Kidney epithelial cell (primary cell): ENCODE results near the gene PPP2R2C. TPM values are rescaled to one million over a fixed set of nuclear protein-coding genes. Genes with fewer than 3 reads are reported as not detected.

Experiments used
- DNase-seq: peaks from one replicate; pipeline ENCODE4 v3.0.0-alpha.2; 2010; ENCODE audit warnings: low read depth
- H3K27me3 ChIP-seq: 2 replicates; pipeline ENCODE4 v1.6.0; 2011; ENCODE audit warnings: low read length; ENCODE audit not compliant: control insufficient read depth, insufficient read depth
- H3K36me3 ChIP-seq: 2 replicates; pipeline ENCODE4 v1.5.1; 2011; ENCODE audit warnings: low read length; ENCODE audit not compliant: control insufficient read depth, insufficient read depth
- H3K4me3 ChIP-seq: 2 replicates; pipeline ENCODE4 v1.5.1; 2011; ENCODE audit warnings: low read depth, mild to moderate bottlenecking, control low read depth, low read length
- total RNA-seq: library from RNA; depleted of rRNA; stranded (reverse); fragments of >200 nt; gene quantifications from 2 replicates; pipeline ENCODE4 v1.2.3, GENCODE V29; 2015
- TF ChIP-seq, protein P1 (sequence below): IDR thresholded peaks from 2 replicates; pipeline ENCODE4 v1.5.1; 2011; ENCODE audit warnings: mild to moderate bottlenecking, moderate library complexity, low read length, control low read depth, inconsistent platforms; ENCODE audit not compliant: insufficient read depth, poor library complexity, severe bottlenecking

The PPP2R2C gene
- total RNA-seq, 1 donor from 2014 or later, result not detected

DNA sequence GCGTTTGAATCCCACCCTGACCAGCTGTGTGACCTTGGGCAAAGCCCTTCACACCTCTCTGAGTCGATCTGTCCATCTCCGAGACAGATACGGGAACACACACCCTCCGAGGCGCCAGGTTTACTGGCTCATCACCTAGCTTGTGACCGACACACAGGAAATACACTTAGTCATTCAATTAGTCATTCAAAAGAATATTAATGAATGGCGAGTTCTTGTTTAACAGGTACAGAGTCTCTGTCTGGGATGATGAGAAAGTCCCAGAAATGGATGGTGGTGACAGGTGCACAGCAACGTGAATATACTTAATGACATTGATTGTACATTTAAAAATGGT lies 80.6 kb downstream of the PPP2R2C start:
- Histone ChIP-seq H3K4me3 (no peak overlapping the region), H3K36me3 (no peaks in the 10 kb centered on the region), H3K27me3 (peaks cover 6% of the 10 kb centered on the region)
- TF ChIP-seq, protein P1, sequence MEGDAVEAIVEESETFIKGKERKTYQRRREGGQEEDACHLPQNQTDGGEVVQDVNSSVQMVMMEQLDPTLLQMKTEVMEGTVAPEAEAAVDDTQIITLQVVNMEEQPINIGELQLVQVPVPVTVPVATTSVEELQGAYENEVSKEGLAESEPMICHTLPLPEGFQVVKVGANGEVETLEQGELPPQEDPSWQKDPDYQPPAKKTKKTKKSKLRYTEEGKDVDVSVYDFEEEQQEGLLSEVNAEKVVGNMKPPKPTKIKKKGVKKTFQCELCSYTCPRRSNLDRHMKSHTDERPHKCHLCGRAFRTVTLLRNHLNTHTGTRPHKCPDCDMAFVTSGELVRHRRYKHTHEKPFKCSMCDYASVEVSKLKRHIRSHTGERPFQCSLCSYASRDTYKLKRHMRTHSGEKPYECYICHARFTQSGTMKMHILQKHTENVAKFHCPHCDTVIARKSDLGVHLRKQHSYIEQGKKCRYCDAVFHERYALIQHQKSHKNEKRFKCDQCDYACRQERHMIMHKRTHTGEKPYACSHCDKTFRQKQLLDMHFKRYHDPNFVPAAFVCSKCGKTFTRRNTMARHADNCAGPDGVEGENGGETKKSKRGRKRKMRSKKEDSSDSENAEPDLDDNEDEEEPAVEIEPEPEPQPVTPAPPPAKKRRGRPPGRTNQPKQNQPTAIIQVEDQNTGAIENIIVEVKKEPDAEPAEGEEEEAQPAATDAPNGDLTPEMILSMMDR, result no peak
- no peak for DNase-seq

DNA sequence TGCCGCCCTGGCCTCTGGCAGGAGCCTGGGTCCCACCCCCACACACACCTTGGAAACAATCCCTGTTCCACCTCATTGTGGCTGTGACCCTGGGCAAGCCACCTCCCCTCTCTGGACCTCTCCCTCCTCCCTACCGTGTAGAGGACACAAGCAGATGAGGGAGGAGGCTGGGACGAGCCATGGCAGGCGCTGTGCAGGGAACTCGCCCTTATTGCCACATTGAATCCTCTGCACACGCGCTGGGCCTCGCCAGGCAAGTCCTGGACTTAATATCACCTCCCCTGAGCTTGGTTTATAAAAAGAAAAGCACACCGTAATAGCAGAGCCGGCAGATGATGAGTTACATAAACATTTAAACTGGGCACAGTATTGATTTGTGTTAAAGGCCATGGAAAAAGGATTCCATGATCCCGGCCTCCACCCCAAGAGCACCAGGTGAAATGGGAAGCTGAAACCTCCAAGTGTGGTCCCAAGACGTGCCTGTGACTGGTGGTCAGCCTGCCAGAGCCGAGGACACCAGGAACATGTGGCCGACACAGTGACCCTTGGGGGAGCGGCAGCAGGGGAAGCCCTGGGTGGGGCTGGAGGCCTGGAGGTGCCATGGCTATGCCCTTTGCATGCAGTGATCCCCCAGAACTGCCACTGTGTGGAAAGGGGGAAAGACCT lies 81.1 kb downstream of the PPP2R2C start:
- Histone ChIP-seq H3K4me3 (no peak overlapping the region), H3K27me3 (peaks cover 7% of the 10 kb centered on the region), H3K36me3 (no peaks in the 10 kb centered on the region)
- DNase-seq, result no peak
- TF ChIP-seq, protein P1, result no peak

DNA sequence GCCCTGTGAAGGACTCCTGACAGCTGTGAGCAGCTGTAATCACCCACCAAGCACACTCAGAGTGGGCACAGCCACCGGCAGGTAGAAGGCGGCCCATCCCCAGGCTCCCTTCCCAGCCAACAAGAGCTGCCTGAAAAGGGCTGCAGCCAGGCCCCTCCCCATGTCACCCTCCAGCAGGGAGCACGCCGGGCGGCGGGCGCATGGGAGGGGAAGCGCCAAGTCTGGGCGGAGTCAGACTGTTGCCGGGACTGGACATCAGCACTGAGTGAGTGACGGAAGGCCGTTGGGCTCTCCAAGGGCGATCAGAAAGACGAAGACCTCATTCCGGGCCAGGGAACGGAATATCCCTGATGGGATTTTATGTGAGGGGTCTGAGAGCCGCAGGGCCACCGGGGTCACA lies 82.1 kb downstream of the PPP2R2C start:
- no peaks in the 10 kb centered on the region for H3K36me3 ChIP-seq
- no peak overlapping the region for H3K4me3 ChIP-seq
- peaks cover 10% of the 10 kb centered on the region for H3K27me3 ChIP-seq
- TF ChIP-seq, protein P1, result no peak
- DNase-seq, result no peak

DNA sequence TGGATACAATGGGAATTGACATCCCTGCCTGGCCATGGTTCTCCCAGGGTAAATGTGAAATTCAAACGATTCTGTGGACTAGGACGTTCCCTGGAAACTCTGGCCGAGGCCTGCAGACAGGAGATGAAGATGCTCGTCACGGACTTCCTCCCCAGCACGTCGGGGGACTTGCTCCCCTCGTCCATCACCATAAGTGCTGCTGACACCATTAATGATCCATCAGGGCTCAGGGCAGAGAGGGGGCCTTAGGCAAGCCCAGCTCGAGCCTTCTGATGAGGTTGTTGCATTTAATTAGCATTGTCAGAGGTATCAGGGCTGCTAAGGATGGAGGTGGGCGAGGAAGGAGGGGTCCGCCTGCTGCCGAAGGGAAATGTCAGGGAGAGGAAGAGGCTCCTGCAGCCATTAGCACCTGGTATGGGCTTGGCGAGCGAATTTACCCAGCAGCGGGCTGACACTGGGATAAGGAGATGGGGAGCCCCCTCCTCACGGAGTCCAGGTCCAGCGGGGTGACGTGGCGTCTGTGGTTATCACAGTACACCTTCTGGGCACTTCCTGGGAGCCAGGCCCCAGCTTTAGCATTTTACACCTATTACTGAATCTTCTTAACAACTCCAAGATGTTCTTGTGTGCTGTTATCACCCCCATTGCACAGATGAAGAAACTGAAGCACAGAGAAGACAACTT lies 83.1 kb downstream of the PPP2R2C start:
- no peak for DNase-seq
- TF ChIP-seq, protein P1, result no peak
- no peaks in the 10 kb centered on the region for H3K36me3 ChIP-seq
- H3K27me3 ChIP-seq, result peaks cover 10% of the 10 kb centered on the region
- no peak overlapping the region for H3K4me3 ChIP-seq

DNA sequence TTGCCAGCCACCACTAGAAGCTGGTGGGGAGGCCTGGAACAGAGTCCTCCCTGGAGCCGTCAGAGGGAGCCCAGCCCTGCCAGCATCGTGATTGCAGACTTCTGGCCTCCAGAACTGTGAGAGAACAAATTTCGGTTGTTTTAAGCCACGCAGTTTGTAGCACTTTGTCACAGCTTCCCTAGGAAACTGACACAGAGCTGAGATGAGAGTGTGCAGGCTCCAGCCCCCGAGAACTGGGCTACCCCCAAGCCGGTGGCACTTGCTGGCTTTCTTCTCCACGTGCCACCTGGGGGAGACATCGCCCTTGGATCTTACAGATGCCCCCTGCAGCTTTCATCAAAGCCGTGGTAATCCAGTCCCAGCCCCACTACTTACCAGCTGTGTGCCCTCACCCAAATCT lies 83.7 kb downstream of the PPP2R2C start:
- DNase-seq, result no peak
- Histone ChIP-seq H3K27me3 (peaks cover 10% of the 10 kb centered on the region), H3K4me3 (no peak overlapping the region), H3K36me3 (no peaks in the 10 kb centered on the region)
- TF ChIP-seq, protein P1, result no peak

DNA sequence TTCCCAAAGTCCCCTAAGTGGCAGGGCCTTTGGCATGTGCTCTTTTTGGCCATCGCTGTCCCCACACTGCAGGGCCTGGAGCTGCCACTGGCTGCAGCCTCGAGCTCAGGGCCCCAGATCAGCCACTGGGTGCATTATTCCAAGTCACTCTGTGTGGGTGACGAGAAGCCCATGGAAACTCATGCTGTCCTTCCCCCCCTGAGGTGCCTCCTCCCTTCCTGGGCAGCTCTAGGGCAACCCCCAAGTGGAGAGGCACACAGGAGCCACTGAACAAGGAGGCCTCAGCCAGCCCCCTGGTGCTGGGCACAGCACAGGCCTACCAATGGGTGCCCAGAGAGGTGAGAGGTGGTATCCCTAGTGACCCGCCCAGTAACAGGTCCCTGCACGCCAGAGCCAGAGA lies 84.5 kb downstream of the PPP2R2C start:
- Histone ChIP-seq H3K4me3 (no peak overlapping the region), H3K27me3 (peaks cover 10% of the 10 kb centered on the region), H3K36me3 (no peaks in the 10 kb centered on the region)
- TF ChIP-seq, protein P1, result no peak
- DNase-seq, result no peak
